OCI-LY7 (cell line): ENCODE data around the gene POLD2. TPM values are rescaled to one million over a fixed set of nuclear protein-coding genes. Genes with fewer than 3 reads are reported as not detected.
A peak's percentile ranks its signal among the peaks of the same experiment; 100 is the strongest.

ENCODE experiments used
- BruUV-seq: library from RNA; stranded (reverse); fragments of 400-500 nt; replicated peaks from 2 replicates; lab custom pipeline; 2021; lab: Mats Ljungman, UMichigan
- CTCF ChIA-PET: fragments of 300-600 bp; sonication (Branson Sonifier 250); formaldehyde crosslinking; loops from one replicate; lab custom pipeline; 2022; ENCODE audit warnings: antibody characterized with exemption; ENCODE audit not compliant: unreplicated experiment; lab: Charles Lee
- POLR2A ChIA-PET: fragments of 300-600 bp; sonication (Branson Sonifier 250); formaldehyde crosslinking; loops from one replicate; lab custom pipeline; 2022; ENCODE audit warnings: antibody characterized with exemption; lab: Charles Lee
- DNase-seq: peaks from one replicate; pipeline ENCODE4 v3.0.0-alpha.2; 2015; ENCODE audit warnings: low spot score
- H2AFZ ChIP-seq: fragments of 200-600 bp; sonication (generic), shearing (Covaris generic); 2 replicates; pipeline ENCODE4 v1.6.1; 2014; ENCODE audit warnings: mild to moderate bottlenecking, antibody characterized with exemption, low read length, moderate library complexity
- H3K27ac ChIP-seq: fragments of 200-600 bp; sonication (generic); 2 replicates; pipeline ENCODE4 v1.5.1; 2014; ENCODE audit warnings: mixed run types, low read depth, mild to moderate bottlenecking, moderate library complexity, low read length, inconsistent platforms; ENCODE audit not compliant: poor library complexity, severe bottlenecking
- H3K36me3 ChIP-seq: fragments of 200-600 bp; sonication (generic); 2 replicates; pipeline ENCODE4 v1.6.1; 2014; ENCODE audit warnings: mild to moderate bottlenecking, antibody characterized with exemption, low read length, moderate library complexity, mixed read lengths; ENCODE audit not compliant: insufficient read depth
- H3K4me1 ChIP-seq: fragments of 200-600 bp; sonication (generic); 2 replicates; pipeline ENCODE4 v1.5.1; 2014; ENCODE audit warnings: mild to moderate bottlenecking, low read length; ENCODE audit not compliant: insufficient read depth, poor library complexity, severe bottlenecking
- H3K4me2 ChIP-seq: fragments of 200-600 bp; sonication (generic); 2 replicates; pipeline ENCODE4 v1.6.1; 2014; ENCODE audit warnings: mild to moderate bottlenecking, low read length
- H3K4me3 ChIP-seq: fragments of 200-600 bp; sonication (generic); 2 replicates; pipeline ENCODE4 v1.5.1; 2014; ENCODE audit warnings: mild to moderate bottlenecking, low read depth, low read length; ENCODE audit not compliant: poor library complexity, severe bottlenecking
- H3K79me2 ChIP-seq: fragments of 200-600 bp; sonication (generic); 2 replicates; pipeline ENCODE4 v1.6.1; 2016; ENCODE audit warnings: low read depth, mild to moderate bottlenecking, low read length, moderate library complexity, mixed read lengths; ENCODE audit not compliant: insufficient read depth
- H3K9me2 ChIP-seq: fragments of 200-600 bp; sonication (generic); 2 replicates; pipeline ENCODE4 v1.6.1; 2016; ENCODE audit warnings: mild to moderate bottlenecking, low read length, mixed read lengths; ENCODE audit not compliant: insufficient read depth
- H3K9me3 ChIP-seq: fragments of 200-600 bp; sonication (generic); 2 replicates; pipeline ENCODE4 v1.6.1; 2014; ENCODE audit warnings: mild to moderate bottlenecking, mixed run types, low read length, mixed read lengths
- H4K20me1 ChIP-seq: fragments of 200-600 bp; sonication (generic); 2 replicates; pipeline ENCODE4 v1.6.1; 2014; ENCODE audit warnings: mild to moderate bottlenecking, antibody characterized with exemption, low read length, moderate library complexity, mixed read lengths; ENCODE audit not compliant: insufficient read depth
- EZH2phosphoT487 ChIP-seq: fragments of 200-600 bp; sonication (generic); IDR thresholded peaks from 2 replicates; pipeline ENCODE4 v1.6.1; 2018; ENCODE audit warnings: low read depth, borderline replicate concordance, mild to moderate bottlenecking, mixed run types, antibody characterized with exemption, low read length, moderate library complexity, mixed read lengths
- intact Hi-C: fragments of 100-400 bp; cut with micrococcal nuclease; formaldehyde crosslinking; loops from one replicate; pipeline ENCODE4 v1.10.0; 2022; ENCODE audit not compliant: unreplicated experiment
- total RNA-seq, 2 experiments: library from RNA; depleted of rRNA in 1 of 2; stranded (reverse); fragments of >200 nt in 1 of 2; shearing (Covaris generic) in 1 of 2; gene quantifications; 2 replicates each; pipeline ENCODE4 v1.2.3, GENCODE V29; 2014 to 2022
- TF ChIP-seq, protein P1 (sequence below): fragments of 200-600 bp; sonication (generic); conservative IDR thresholded peaks from 2 replicates; pipeline ENCODE4 v1.5.1; 2014; ENCODE audit warnings: mild to moderate bottlenecking, antibody characterized with exemption, low read length, moderate library complexity, mixed read lengths

The POLD2 gene
- total RNA-seq, 2 experiments from 2014 or later: 230 to 261 TPM

DNA sequence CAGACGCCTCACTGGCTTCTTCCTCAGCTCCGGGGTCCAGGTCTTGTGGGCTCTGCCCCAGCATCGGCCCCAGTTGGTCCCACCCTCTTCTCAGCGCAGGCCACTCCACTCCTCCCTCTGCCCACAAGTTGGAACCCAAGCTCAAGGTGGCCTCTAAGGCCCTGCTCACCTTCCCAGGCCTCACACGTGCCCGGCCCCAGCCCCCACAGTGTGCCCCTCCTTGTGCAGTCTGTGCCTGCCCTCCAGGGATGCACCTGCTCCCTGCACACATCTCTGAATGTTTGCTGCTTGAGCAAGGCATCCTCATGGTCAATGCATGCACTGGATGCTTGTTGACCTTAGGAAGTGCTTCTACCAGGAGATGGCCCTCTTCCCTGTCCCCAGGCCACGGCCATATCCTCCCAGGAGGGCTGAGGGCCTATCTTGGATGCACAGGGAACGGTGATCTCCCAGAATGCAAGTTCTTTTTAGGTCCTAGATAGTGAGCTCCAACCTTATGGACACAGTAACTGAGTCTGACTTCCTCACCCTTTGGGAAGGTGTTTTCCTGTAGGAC lies 26.9 kb downstream of the POLD2 start:
- Histone ChIP-seq H3K27ac (peak overlapping the region; percentile 98), H3K9me2 (no peaks in the 10 kb centered on the region), H3K4me1 (peaks cover 100% of the 10 kb centered on the region), H3K79me2 (no peaks in the 10 kb centered on the region), H3K4me3 (peak overlapping the region; percentile 33), H2AFZ (no peak overlapping the region), H3K9me3 (peaks cover 5% of the 10 kb centered on the region; the same call in 1 of the 2 replicates), H4K20me1 (no peaks in the 10 kb centered on the region), H3K4me2 (peak overlapping the region; percentile 76), H3K36me3 (no peaks in the 10 kb centered on the region; the same call in 1 of the 2 replicates)
- no TSS peak for BruUV-seq
- ChIA-PET POLR2A (interaction anchor here (1.0 to 5.4 kb wide), 7 partner anchors 10 to 34 kb away, joined by 3 to 38 read pairs (median 4); partner anchors contain the start of genes POLD2 and POLM), CTCF (interaction anchor here (1.8 kb wide), 1 partner anchor 16 kb away, joined by 7 read pairs; no protein-coding TSS in a partner anchor)
- intact Hi-C loops: loop anchor here (2.0 to 5.0 kb wide), 2 partner anchors 26 to 901 kb away; partner anchors contain the start of gene POLD2
- TF ChIP-seq EZH2phosphoT487: no peak
- TF ChIP-seq, protein P1, sequence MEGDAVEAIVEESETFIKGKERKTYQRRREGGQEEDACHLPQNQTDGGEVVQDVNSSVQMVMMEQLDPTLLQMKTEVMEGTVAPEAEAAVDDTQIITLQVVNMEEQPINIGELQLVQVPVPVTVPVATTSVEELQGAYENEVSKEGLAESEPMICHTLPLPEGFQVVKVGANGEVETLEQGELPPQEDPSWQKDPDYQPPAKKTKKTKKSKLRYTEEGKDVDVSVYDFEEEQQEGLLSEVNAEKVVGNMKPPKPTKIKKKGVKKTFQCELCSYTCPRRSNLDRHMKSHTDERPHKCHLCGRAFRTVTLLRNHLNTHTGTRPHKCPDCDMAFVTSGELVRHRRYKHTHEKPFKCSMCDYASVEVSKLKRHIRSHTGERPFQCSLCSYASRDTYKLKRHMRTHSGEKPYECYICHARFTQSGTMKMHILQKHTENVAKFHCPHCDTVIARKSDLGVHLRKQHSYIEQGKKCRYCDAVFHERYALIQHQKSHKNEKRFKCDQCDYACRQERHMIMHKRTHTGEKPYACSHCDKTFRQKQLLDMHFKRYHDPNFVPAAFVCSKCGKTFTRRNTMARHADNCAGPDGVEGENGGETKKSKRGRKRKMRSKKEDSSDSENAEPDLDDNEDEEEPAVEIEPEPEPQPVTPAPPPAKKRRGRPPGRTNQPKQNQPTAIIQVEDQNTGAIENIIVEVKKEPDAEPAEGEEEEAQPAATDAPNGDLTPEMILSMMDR: no peak; the same call in 1 of the 2 replicates
- DNase-seq: peak; percentile 83

- Histone ChIP-seq H3K4me1 (peaks cover 99% of the 10 kb centered on the region), H3K4me3 (no peak overlapping the region), H3K9me2 (no peaks in the 10 kb centered on the region), H2AFZ (no peak overlapping the region; the same call in 1 of the 2 replicates), H3K36me3 (no peaks in the 10 kb centered on the region; the same call in 1 of the 2 replicates), H3K9me3 (peaks cover 5% of the 10 kb centered on the region; the same call in 1 of the 2 replicates), H3K27ac (peak overlapping the region; percentile 98), H3K4me2 (peak overlapping the region; percentile 76), H3K79me2 (no peaks in the 10 kb centered on the region), H4K20me1 (no peaks in the 10 kb centered on the region)
- POLR2A ChIA-PET: interaction anchor here (0.6 to 5.4 kb wide), 4 partner anchors 10 to 27 kb away, joined by 3 to 38 read pairs (median 4); partner anchors contain the start of genes POLD2 and POLM
- TF ChIP-seq EZH2phosphoT487: no peak
- TF ChIP-seq, protein P1: no peak
- CTCF ChIA-PET: no interaction called here
- intact Hi-C loops: loop anchor here (2.0 to 5.0 kb wide), 2 partner anchors 27 to 902 kb away; partner anchors contain the start of gene POLD2
- DNase-seq: no peak
- BruUV-seq: no TSS peak
Observed at GRCh38 chr7:44095781-44096180, 27.6 kb downstream of the POLD2 start.
